Testis (tissue), 3 donors: ENCODE data around the gene AMBP. TPM values are rescaled to one million over a fixed set of nuclear protein-coding genes. Genes with fewer than 3 reads are reported as not detected.

Source experiments
- DNase-seq: peaks from one replicate; pipeline ENCODE4 v3.0.0-alpha.2; 2019
- H3K27ac ChIP-seq, 2 donors: fragments of 200-600 bp; sonication (generic); one replicate each; pipeline ENCODE4 v1.5.1; 2019
- H3K27me3 ChIP-seq: fragments of 200-600 bp; sonication (generic); one replicate; pipeline ENCODE4 v1.5.1; 2019
- H3K36me3 ChIP-seq: fragments of 200-600 bp; sonication (generic); one replicate; pipeline ENCODE4 v1.5.1; 2017; ENCODE audit warnings: low read depth; ENCODE audit errors: missing control alignments
- H3K4me1 ChIP-seq: fragments of 200-600 bp; sonication (generic); one replicate; pipeline ENCODE4 v1.5.1; 2019
- H3K4me3 ChIP-seq, 2 donors: fragments of 200-600 bp; sonication (generic); one replicate each; pipeline ENCODE4 v1.5.1; 2017 to 2019
- H3K9me3 ChIP-seq: fragments of 200-600 bp; sonication (generic); one replicate; pipeline ENCODE4 v1.5.1; 2017
- CTCF ChIP-seq, 3 experiments: fragments of 450-650 bp in 2 of 3; fragments of 200-600 bp in 1 of 3; sonication (generic) in 1 of 3; IDR thresholded peaks; one replicate each; pipeline ENCODE4 v1.5.1; 2016 to 2019; ENCODE audit warnings: antibody characterized with exemption in 3 of 3, mild to moderate bottlenecking in 2 of 3, moderate library complexity in 1 of 3
- POLR2A ChIP-seq: fragments of 450-650 bp; IDR thresholded peaks from one replicate; pipeline ENCODE4 v1.6.1; 2017; ENCODE audit warnings: antibody characterized with exemption, mild to moderate bottlenecking, moderate library complexity
- WGBS, 2 donors: methylation state at CpG; one replicate each; pipeline ENCODE4 v1.1.5; 2018; 5-methylcytosine and 5-hydroxymethylcytosine counted together
- intact Hi-C: fragments of 100-400 bp; cut with DNase I; formaldehyde crosslinking; loops from one replicate; pipeline ENCODE4 v1.15.1; 2023; ENCODE audit warnings: low total_unique reads
- polyA plus RNA-seq: library from polyadenylated mRNA; stranded (reverse); fragments of 350-450 nt; fragmentation: Illumina TruSeq; extraction: RNeasy Lipid Tissue Mini Kit (QIAGEN cat#74804); gene quantifications from one replicate; pipeline ENCODE4 v1.2.3, GENCODE V29; 2014; ENCODE audit warnings: low read depth, low replicate concordance; ENCODE audit not compliant: insufficient read depth
- total RNA-seq, 2 donors: library from RNA; depleted of rRNA; stranded (reverse); fragments of >200 nt; gene quantifications; one replicate each; pipeline ENCODE4 v1.2.3, GENCODE V29; 2016

Gene AMBP
- total and polyA plus RNA-seq, 3 donors from 2014 or later: 0.47 to 0.88 (median 0.68) TPM

- DNase-seq: no peak
- no peaks in the 10 kb centered on the region for H3K9me3 ChIP-seq
- no peaks in the 10 kb centered on the region for H3K4me1 ChIP-seq
- no peaks in the 10 kb centered on the region for H3K27me3 ChIP-seq
- no peak overlapping the region for H3K27ac ChIP-seq
- no peak overlapping the region for H3K4me3 ChIP-seq
- intact Hi-C loops: no loop called here
- 82 to 83% methylated on average over 7 of the region's 7 CpGs for WGBS, 2 donors
- no peak for TF ChIP-seq CTCF (IDR thresholded peaks at IDR 0.05)
- TF ChIP-seq POLR2A: no peak
- H3K36me3 ChIP-seq: no peaks in the 10 kb centered on the region
Observed at GRCh38 chr9:114077162-114077837, 800 bp downstream of the AMBP start.

- Histone ChIP-seq H3K4me1 (no peaks in the 10 kb centered on the region), H3K27ac (no peak overlapping the region), H3K9me3 (no peaks in the 10 kb centered on the region), H3K36me3 (no peaks in the 10 kb centered on the region), H3K27me3 (no peaks in the 10 kb centered on the region), H3K4me3 (no peak overlapping the region)
- intact Hi-C loops: no loop called here
- DNase-seq: no peak
- 87 to 88% methylated on average over 10 to 14 of the region's 14 CpGs for WGBS, 2 donors
- TF ChIP-seq POLR2A (no peak), CTCF (IDR thresholded peaks at IDR 0.05) (no peak)
Observed at GRCh38 chr9:114076237-114077161, 1.6 kb downstream of the AMBP start.

- DNase-seq: no peak
- no peak overlapping the region for H3K4me3 ChIP-seq
- intact Hi-C loops: no loop called here
Observed at GRCh38 chr9:114075602-114076001, 2.5 kb downstream of the AMBP start.

More at GRCh38 chr9:114075602-114076001, 2.5 kb downstream of the AMBP start:
- no peak for TF ChIP-seq CTCF (IDR thresholded peaks at IDR 0.05)
- no peak for TF ChIP-seq POLR2A
- no peaks in the 10 kb centered on the region for H3K4me1 ChIP-seq
- H3K36me3 ChIP-seq: no peaks in the 10 kb centered on the region
- no peaks in the 10 kb centered on the region for H3K9me3 ChIP-seq
- no peak overlapping the region for H3K27ac ChIP-seq
- WGBS, 2 donors: 69 to 80% methylated on average over 4 of the region's 4 CpGs
- no peaks in the 10 kb centered on the region for H3K27me3 ChIP-seq
